HG03060 (cell line): ENCODE data around the gene GLI2.

ENCODE experiments used
- ATAC-seq: cut with Tn5 transposase; IDR thresholded peaks from one replicate; pipeline ENCODE4 v1.9.1; 2021; ENCODE audit warnings: low read depth, moderate number of reproducible peaks; ENCODE audit not compliant: unreplicated experiment

Gene GLI2

GRCh38 chr2:120711694-120712093, 24.0 kb upstream of the GLI2 start:
- no peak for ATAC-seq

DNA sequence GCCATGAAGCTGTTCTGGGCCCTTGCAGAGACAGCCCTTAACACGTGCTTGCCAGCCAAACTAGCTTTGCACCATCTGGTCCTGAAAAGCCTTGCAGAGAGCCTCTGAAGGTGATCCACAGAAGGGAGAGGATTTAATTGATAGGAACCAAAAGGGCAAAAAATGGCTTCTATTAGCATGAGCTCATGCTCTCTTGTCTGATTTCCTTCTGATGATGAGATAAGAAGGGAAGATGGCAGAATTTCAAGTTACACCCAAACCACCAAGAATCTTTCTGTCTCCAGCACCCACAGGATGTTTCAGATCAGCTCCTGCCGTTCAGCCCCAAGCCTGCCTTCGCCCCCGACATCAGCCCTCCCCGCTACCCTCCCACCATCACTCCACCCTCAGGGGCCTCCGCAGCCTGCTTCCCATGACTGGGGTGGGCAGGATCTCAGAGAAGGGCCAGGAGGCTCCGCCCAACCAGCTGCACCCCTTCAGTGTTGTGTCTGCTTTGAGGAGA, 23.4 kb upstream of the GLI2 start:
- no peak for ATAC-seq

GRCh38 chr2:120715353-120715752, 20.3 kb upstream of the GLI2 start:
- no peak for ATAC-seq

DNA sequence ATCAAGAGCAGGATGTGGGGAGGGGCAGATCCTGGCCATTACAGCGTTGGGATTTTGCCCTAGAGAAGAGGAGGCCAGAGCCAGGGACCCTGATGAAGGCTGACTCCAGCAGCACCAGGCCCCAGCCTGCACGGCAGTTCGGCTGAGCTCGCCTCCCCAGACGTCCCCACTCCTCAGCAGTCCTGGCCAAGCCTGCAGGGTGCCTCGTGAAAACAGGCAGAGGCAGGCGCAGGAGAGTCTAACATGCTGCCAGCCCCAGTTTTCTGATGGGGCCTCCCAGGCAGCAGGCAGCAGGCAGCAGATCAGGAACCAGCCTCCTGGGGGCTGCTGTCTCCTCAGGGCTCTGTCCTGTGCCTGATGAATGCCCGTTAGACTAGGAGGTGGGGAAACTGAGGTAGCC, 19.7 kb upstream of the GLI2 start:
- no peak for ATAC-seq

GRCh38 chr2:120716641-120717585, 18.8 kb upstream of the GLI2 start:
- ATAC-seq, result no peak

DNA sequence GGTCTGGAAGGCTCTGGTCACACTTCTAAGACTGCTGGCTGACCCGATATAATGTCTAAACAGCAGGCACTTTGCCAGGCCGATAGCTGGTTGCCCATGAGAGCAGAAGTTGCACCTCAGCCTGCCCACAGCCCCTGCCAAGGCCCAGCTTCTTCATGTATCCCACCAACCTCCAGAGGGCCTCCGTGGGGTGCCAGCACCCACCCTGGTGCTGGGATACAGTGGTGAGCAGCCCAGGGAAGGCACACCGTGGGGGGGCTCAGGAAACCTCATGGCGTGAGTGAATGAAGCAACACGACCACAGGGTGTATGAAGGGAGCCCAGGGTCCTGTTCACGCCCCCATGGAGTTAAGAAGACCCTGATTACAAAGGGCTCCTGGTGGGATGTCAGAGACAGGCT, 16.2 kb upstream of the GLI2 start:
- no peak for ATAC-seq

GRCh38 chr2:120720231-120720630, 15.4 kb upstream of the GLI2 start:
- no peak for ATAC-seq

DNA sequence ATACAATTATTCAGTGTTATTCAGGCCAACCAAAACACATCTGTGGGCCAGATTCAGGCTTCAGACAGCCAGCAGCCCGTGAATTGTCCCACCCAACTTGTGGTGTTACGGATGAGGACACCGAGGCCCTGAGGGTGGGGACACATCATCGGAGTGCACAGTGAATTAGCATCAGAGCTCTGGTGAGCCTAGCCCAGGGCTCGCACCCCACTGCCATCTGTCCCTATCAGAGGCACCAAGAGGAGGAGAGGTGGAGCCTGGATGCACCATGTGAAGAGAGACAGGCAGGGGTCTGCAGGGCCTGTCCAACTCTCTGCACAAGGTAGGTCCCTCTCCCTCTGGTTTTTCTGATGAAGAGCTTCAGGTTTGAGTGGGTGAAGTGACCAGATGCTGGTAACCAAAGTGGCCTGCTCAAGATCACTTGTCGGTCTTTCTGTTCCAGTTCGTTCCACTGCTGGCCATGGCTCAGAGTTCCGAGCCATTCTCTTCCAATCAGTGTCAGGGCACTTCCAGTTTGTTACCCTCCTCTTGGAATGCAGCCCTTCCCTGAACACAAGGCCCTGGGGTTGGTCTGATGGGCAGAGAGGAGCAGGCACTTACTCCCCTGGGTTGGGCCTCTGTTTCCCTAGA, 14.8 kb upstream of the GLI2 start:
- ATAC-seq, result no peak

DNA sequence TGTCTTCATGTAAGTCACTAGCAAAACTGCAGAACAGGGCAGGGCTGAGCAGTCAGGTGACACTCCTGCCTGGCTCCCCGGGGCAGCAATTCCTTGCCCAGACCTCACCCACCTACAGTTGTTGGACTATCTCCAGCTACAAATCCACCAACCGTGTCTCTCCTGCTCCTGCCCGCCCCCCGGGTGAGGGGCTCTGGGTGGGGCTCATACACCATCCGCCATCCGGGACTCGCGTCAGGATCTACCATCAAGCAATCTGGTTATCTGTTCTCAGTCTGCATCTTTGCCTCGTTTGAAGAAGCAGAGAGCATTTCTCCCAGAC, 13.5 kb upstream of the GLI2 start:
- ATAC-seq, result no peak

- no peak for ATAC-seq
These were observed 12.9 kb upstream of the GLI2 start for GRCh38 chr2:120722568-120723421.

DNA sequence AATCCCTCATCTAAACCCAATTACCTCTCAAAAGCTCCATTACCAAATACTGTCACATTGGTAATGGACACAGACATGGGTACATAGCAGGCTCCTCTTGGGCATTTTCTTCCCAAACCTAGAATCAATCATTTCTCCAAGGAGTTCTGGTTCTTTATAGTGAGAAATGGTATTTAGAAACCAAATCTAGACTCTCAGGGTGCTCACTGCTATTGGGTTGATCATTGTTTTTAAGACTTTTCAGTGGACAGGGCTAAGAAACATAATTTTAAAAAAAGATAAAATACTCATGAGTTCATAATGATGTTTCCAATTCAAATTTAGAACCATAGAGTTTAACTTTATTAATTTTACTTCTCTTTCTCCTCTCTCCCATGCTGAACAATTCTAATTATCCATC, 9.4 kb upstream of the GLI2 start:
- no peak for ATAC-seq

DNA sequence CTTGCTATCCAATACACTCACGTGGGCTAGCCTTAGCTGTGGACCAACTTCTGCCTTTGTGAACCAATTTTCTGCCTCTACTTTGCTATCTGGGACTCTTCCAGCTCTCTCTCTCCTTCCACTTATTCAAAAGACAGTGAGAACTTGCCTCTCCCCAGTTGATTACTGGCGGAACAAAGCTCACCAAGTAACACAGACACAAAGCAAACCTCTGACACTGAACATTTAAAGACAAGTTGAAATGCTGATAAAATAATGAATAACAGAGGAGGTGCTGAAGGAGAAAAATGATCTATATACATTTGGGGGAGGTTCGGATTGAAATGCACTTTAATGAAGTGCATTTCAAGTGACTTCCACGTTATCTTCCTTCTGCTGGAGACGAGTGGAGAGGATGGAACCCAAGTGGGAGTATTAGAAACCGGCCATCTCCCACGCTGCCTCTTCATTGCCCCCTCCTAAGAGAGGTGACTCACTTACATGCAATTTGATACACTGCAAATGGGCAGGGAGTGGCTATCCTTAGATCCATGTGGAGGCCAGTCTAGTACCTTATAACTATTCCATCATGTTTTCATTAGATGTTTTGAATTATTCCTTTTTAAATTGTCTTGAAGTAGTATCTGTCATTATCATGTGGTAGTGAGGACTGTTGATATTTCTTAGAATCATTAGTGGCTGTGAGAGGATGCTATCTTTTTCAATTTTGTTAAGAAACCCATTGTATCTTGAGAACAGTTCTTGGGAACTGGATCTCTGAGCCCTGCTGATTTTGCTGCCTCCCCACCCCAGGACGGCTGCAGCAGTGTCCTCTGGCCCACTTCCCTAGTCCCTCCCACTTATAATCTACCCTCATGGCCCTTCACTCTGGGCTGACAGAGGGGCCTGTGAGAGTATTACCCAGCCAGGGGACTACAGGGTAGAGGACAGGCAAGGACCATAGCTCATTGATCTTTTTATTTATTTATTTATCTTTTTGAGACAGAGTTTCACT, 6.0 kb upstream of the GLI2 start:
- ATAC-seq, result no peak

- ATAC-seq, result no peak
These were observed 4.5 kb upstream of the GLI2 start for GRCh38 chr2:120731175-120731574.

- no peak for ATAC-seq
These were observed 3.0 kb upstream of the GLI2 start for GRCh38 chr2:120732506-120733237.

DNA sequence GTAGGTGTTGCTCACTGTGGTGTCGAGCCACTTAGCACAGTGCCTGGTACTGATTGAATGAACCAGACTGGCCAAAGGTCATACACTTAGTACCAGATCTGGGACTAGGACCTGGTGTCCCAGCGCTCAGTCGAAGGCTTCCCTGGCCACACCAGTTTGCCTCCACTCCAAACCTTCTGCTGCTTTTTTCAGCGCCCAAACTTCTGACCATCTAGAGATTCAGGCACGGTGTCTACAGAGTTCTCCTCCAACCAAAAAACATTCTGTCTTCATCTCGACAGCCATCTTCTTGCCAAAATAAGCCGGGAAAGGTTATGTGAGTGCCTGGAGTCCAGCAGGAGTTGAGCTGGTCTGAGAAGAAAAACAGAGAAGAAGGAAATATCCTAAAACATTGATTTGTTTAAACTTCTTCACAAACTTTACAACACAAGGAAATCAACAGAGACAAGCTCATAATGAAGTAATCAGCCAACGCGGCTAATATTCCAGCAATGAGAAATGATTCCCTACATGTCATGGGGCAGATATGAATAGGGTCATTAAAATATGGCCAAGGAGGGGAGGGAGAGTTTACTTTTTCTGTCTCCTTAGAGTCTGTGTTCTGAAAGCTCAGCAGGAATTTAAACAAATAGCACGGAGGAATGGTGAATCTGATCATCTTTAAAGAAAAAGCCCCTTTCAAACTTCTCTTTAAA, 2.3 kb upstream of the GLI2 start:
- ATAC-seq, result no peak

GRCh38 chr2:120734930-120735651, 577 bp upstream of the GLI2 start:
- ATAC-seq, result no peak

- no peak for ATAC-seq
These were observed 545 bp downstream of the GLI2 start for GRCh38 chr2:120736202-120736623.
